ENCODE measurements around the gene MEG3.

MEG3 gene

DNA sequence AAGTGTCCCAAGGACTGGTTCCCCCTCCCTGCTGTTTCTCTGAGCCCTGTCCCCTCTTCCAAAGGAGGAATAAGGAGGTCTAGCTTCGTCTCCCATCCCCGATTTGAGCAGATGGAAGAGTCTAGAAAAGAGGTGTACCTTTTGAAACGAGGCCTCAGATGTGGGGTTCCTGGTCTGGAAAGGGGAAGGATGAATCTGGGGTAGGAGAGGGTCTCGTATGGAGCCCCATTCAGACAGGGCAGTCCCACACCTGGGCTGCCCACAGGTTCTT lies 13.3 kb downstream of the MEG3 start:
- Histone ChIP-seq H3K27me3 (ENCODE audit: insufficient read depth, low read depth) (peaks cover 36% of the 10 kb centered on the region; the same call in 1 of the 2 replicates), H2AFZ (ENCODE audit: low read depth) (no peak overlapping the region), H3K36me3 (ENCODE audit: insufficient read depth) (no peaks in the 10 kb centered on the region), H3K4me1 (ENCODE audit: low read depth, poor library complexity, severe bottlenecking) (no peaks in the 10 kb centered on the region), H3K4me3 (IDR thresholded peaks at IDR 0.05; ENCODE audit: insufficient read depth, low read depth, low read length) (no peak overlapping the region), H3K27ac (no peak overlapping the region), H3K9ac (no peak overlapping the region), H3K4me2 (no peak overlapping the region), H3K79me2 (ENCODE audit: insufficient read depth, low read depth) (no peaks in the 10 kb centered on the region), H4K20me1 (ENCODE audit: insufficient read depth) (no peaks in the 10 kb centered on the region)
- TF ChIP-seq, protein P1, sequence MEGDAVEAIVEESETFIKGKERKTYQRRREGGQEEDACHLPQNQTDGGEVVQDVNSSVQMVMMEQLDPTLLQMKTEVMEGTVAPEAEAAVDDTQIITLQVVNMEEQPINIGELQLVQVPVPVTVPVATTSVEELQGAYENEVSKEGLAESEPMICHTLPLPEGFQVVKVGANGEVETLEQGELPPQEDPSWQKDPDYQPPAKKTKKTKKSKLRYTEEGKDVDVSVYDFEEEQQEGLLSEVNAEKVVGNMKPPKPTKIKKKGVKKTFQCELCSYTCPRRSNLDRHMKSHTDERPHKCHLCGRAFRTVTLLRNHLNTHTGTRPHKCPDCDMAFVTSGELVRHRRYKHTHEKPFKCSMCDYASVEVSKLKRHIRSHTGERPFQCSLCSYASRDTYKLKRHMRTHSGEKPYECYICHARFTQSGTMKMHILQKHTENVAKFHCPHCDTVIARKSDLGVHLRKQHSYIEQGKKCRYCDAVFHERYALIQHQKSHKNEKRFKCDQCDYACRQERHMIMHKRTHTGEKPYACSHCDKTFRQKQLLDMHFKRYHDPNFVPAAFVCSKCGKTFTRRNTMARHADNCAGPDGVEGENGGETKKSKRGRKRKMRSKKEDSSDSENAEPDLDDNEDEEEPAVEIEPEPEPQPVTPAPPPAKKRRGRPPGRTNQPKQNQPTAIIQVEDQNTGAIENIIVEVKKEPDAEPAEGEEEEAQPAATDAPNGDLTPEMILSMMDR (conservative IDR thresholded peaks at IDR 0.05; ENCODE audit: low read depth, low read length) = no peak

DNA sequence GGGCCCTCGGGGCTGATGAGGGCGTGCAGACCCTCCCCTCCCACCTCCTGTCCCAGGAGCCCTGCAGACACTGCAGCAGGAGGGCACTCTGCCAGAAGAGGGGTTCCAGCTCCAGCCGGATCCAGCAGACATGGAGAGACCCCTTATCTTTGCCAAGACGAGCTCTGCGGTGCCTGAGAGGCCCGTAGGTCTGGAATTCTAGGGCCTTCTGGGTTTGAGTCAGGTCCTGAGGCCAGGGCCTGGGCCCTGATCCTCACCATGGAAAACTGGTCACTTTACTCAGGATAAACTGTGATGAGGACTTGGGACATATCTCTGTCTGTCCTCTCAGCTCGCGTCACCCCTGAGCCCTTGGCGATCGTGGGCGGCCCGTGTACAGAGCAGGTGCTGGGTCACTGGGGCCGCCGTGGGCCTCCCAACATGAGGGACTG lies 13.8 kb downstream of the MEG3 start:
- Histone ChIP-seq H4K20me1 (ENCODE audit: insufficient read depth) (no peaks in the 10 kb centered on the region), H3K27me3 (ENCODE audit: insufficient read depth, low read depth) (peaks cover 38% of the 10 kb centered on the region; the same call in 1 of the 2 replicates), H3K9ac (no peak overlapping the region), H3K27ac (no peak overlapping the region), H2AFZ (ENCODE audit: low read depth) (no peak overlapping the region), H3K4me2 (no peak overlapping the region), H3K4me3 (IDR thresholded peaks at IDR 0.05; ENCODE audit: insufficient read depth, low read depth, low read length) (no peak overlapping the region), H3K36me3 (ENCODE audit: insufficient read depth) (no peaks in the 10 kb centered on the region), H3K79me2 (ENCODE audit: insufficient read depth, low read depth) (no peaks in the 10 kb centered on the region), H3K4me1 (ENCODE audit: low read depth, poor library complexity, severe bottlenecking) (no peaks in the 10 kb centered on the region)
- TF ChIP-seq, protein P1 (conservative IDR thresholded peaks at IDR 0.05; ENCODE audit: low read depth, low read length) = no peak

DNA sequence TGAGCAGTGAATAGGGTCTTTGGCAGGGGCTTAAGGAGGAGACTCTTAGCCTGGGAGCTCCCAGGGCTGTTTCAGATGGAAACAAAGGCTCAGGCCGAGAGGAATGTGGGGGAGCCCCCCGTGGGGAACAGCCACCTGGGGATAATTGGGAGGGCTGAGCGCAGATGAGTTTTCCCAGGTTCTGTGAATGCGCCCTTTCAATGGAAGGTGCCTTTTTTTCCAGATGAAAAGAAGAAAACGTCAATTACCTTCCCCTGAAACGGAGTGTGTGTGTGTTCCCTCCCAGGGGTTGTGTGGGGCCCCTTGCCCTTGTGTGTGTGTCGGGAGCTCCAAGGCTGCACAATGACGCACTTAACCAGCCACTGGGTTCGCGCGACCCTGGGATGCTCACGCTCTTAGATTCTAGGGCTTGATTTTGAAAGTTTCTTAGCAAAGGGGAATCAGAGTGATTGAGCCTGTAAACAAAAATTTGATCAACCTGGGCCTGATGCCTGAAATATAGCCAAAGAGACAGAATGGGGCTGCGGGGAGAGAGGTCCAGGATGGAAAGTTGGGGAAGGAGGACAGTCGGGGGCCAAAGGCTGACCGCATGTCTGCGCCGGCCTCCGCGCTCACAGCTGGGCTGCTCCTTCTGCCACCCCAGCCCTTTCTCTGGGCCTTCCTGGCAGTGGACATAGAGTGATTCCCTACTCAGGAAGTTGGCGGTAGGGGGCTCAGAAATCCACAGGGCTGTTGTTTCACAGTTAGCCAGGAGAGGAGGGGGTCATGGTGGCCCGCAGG lies 14.6 kb downstream of the MEG3 start:
- TF ChIP-seq, protein P1 (conservative IDR thresholded peaks at IDR 0.05; ENCODE audit: low read depth, low read length) = no peak
- H3K4me2 ChIP-seq = no peak overlapping the region
- no peak overlapping the region for H3K4me3 ChIP-seq (IDR thresholded peaks at IDR 0.05; ENCODE audit: insufficient read depth, low read depth, low read length)
- no peaks in the 10 kb centered on the region for H4K20me1 ChIP-seq (ENCODE audit: insufficient read depth)
- H3K27ac ChIP-seq = no peak overlapping the region
- H3K27me3 ChIP-seq (ENCODE audit: insufficient read depth, low read depth) = peaks cover 38% of the 10 kb centered on the region; the same call in 1 of the 2 replicates
- H3K9ac ChIP-seq = no peak overlapping the region
- no peaks in the 10 kb centered on the region for H3K4me1 ChIP-seq (ENCODE audit: low read depth, poor library complexity, severe bottlenecking)
- H2AFZ ChIP-seq (ENCODE audit: low read depth) = no peak overlapping the region
- no peaks in the 10 kb centered on the region for H3K79me2 ChIP-seq (ENCODE audit: insufficient read depth, low read depth)
- no peaks in the 10 kb centered on the region for H3K36me3 ChIP-seq (ENCODE audit: insufficient read depth)

DNA sequence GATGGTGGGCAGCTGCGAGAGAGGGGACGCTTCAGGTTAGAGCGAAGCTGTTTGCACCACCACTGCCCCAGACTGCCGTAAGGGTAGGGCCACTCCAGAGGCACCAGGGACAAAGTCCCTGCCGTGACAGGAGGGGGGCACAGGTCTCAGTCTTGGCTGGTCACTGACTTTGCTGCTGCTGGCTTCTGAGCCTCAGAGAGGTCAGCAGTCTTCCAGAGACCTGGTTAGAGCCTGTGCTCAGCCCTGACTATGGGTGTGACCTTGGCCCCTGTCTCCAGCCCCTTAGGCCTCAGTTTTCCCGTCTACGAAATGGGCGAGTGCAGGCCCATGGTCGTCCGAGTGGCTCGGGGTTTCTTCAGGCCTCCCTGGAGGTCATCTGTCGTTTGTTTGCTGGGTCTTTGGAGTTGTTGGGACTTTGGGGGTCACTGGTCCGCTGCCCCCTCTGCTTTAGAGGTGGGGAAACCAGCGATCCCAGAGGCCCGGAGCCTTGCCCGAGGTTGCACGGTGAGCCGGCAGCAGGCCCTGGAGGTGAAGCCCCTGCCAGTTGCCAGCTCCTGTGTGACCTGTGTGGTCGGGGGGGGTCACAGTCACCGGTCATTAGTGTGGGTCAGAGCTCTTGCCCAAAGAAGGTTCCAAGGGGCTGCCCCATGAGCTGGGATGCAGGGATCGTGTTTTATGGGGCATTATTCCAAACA lies 15.3 kb downstream of the MEG3 start:
- no peak overlapping the region for H2AFZ ChIP-seq (ENCODE audit: low read depth)
- H3K4me2 ChIP-seq = no peak overlapping the region
- H4K20me1 ChIP-seq (ENCODE audit: insufficient read depth) = no peaks in the 10 kb centered on the region
- TF ChIP-seq, protein P1 (conservative IDR thresholded peaks at IDR 0.05; ENCODE audit: low read depth, low read length) = no peak
- no peaks in the 10 kb centered on the region for H3K4me1 ChIP-seq (ENCODE audit: low read depth, poor library complexity, severe bottlenecking)
- H3K79me2 ChIP-seq (ENCODE audit: insufficient read depth, low read depth) = no peaks in the 10 kb centered on the region
- H3K27ac ChIP-seq = no peak overlapping the region
- no peak overlapping the region for H3K4me3 ChIP-seq (IDR thresholded peaks at IDR 0.05; ENCODE audit: insufficient read depth, low read depth, low read length)
- H3K27me3 ChIP-seq (ENCODE audit: insufficient read depth, low read depth) = peaks cover 37% of the 10 kb centered on the region; the same call in 1 of the 2 replicates
- no peaks in the 10 kb centered on the region for H3K36me3 ChIP-seq (ENCODE audit: insufficient read depth)
- no peak overlapping the region for H3K9ac ChIP-seq
